Ovary (tissue), 3 donors: ENCODE measurements around the gene SHLD1.

Experiments
- CTCF ChIP-seq, 3 donors: fragments of 450-650 bp in 2 of 3; fragments of 200-600 bp in 1 of 3; IDR thresholded peaks; one replicate each; pipeline versions ENCODE4 v1.5.1 to v1.8.0; 2016 to 2022; ENCODE audit warnings: antibody characterized with exemption in 3 of 3, mild to moderate bottlenecking in 1 of 3
- EP300 ChIP-seq: sonication (generic); formaldehyde crosslinking; IDR thresholded peaks from one replicate; pipeline ENCODE4 v1.6.1; 2017; ENCODE audit warnings: antibody characterized with exemption
- POLR2A ChIP-seq: fragments of 450-650 bp; IDR thresholded peaks from one replicate; pipeline ENCODE4 v1.6.1; 2017; ENCODE audit warnings: antibody characterized with exemption, mild to moderate bottlenecking, moderate library complexity
- donor health status: DM: no; HTN: no; CAD: no.

GRCh38 chr20:5745416-5746030 is 4.7 kb upstream of the SHLD1 start:
- TF ChIP-seq CTCF (IDR thresholded peaks at IDR 0.05) (no peak), POLR2A (no peak), EP300 (no peak)
